Measurements from ENCODE around the gene RBMXL3. TPM values are rescaled to one million over a fixed set of nuclear protein-coding genes. Genes with fewer than 3 reads are reported as not detected.
"Not testable (repeated sequence)": the region's sequence is repeated elsewhere in the genome, so short reads cannot be mapped to it uniquely, and the experiment has no call there.

The RBMXL3 gene
- polyA plus RNA-seq, 1 of the 3 experiments (the other 2 are of a cell fraction) = not detected

DNA sequence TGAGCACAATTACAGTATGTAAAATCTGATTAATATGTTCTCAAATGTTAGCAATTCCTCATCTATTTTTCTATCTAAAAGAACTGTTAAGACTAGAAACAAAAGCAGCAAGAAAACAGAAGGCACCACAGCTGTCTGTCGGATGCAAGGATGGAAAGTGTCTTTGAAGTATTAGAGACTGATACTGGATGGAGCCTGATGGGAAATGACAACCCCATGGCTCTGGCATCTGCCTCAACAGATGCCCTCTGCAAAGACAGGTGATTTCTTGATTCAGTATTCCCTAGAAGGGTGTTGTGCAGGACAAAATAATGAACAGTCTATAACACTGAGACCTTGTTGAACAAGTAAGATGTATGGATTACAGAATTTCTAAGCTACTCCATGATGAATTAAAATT lies 24.9 kb downstream of the RBMXL3 start:
- Histone ChIP-seq H3K9me2 (no peaks in the 10 kb centered on the region), H3K9ac (no peak overlapping the region), H3K36me3 (replicated peaks in 1 of 2; ENCODE audit: control insufficient read depth in 1 of 2, insufficient read depth in 2 of 2, low read length in 1 of 2) (no peaks in the 10 kb centered on the region), H3F3A (replicated peaks; ENCODE audit: insufficient read depth) (no peaks in the 10 kb centered on the region), H2AFZ (ENCODE audit: low read depth) (no peak overlapping the region), H3K4me2 (no peak overlapping the region), H3K27ac (ENCODE audit: low read depth in 2 of 2, low read length in 1 of 2) (no peak overlapping the region), H3K79me2 (ENCODE audit: insufficient read depth) (no peaks in the 10 kb centered on the region), H4K20me1 (ENCODE audit: insufficient read depth) (0 out of 2 replicates have a peak, but pooled peaks cover 9% of the 10 kb centered on the region), H3K27me3 (ENCODE audit: insufficient read depth) (no peaks in the 10 kb centered on the region), H3K4me3 (ENCODE audit: low read depth in 2 of 2, low read length in 1 of 2) (no peak overlapping the region), H3K9me3 (no peaks in the 10 kb centered on the region), H3K4me1 (ENCODE audit: control insufficient read depth in 1 of 2, insufficient read depth in 2 of 2, low read depth in 1 of 2, low read length in 1 of 2) (no peaks in the 10 kb centered on the region; a peak in 1 of 4 replicates)
- 46% methylated on average over 1 of the region's 1 CpG for WGBS (ENCODE audit: low lambda C conversion rate)
- ChIA-PET POLR2A (no interaction called here), CTCF (no interaction called here)
- TF ChIP-seq TEAD4 (IDR thresholded peaks at IDR 0.05; ENCODE audit: borderline replicate concordance, insufficient read depth) (no peak), TCF12 (IDR thresholded peaks at IDR 0.05) (no peak), GATA2 (CRISPR knock-in tag; IDR thresholded peaks at IDR 0.05) (no peak), RFX5 (IDR thresholded peaks at IDR 0.05; ENCODE audit: low read length) (no peak), TAF1 (IDR thresholded peaks at IDR 0.05; ENCODE audit: borderline replicate concordance, low read depth, low read length) (no peak)
- TF ChIP-seq, protein P1, sequence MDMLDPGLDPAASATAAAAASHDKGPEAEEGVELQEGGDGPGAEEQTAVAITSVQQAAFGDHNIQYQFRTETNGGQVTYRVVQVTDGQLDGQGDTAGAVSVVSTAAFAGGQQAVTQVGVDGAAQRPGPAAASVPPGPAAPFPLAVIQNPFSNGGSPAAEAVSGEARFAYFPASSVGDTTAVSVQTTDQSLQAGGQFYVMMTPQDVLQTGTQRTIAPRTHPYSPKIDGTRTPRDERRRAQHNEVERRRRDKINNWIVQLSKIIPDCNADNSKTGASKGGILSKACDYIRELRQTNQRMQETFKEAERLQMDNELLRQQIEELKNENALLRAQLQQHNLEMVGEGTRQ (IDR thresholded peaks at IDR 0.05; ENCODE audit: borderline replicate concordance, low read depth, low read length) = no peak
- no peak for DNase-seq

DNA sequence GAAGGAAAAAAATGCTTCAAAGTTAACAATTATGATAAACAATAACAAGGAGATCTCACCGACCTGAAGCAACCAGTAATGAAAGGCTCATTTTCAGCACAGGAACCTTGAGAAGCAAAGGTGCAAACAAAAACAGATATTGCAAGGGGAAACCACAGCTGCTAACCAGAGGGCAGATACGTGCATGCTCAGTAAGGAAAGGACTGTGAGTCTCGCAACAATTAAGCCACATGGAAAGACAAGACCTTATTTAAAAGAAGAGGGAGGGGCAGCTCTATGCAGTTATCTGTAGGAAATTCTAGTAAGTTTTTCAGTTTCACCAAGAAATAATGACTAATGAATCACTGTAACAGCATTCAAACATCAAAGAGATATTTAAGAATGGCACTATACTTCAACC lies 25.4 kb downstream of the RBMXL3 start:
- Histone ChIP-seq H3K9ac (no peak overlapping the region), H3K36me3 (replicated peaks in 1 of 2; ENCODE audit: control insufficient read depth in 1 of 2, insufficient read depth in 2 of 2, low read length in 1 of 2) (no peaks in the 10 kb centered on the region), H3K27me3 (ENCODE audit: insufficient read depth) (no peaks in the 10 kb centered on the region), H3K4me1 (ENCODE audit: control insufficient read depth in 1 of 2, insufficient read depth in 2 of 2, low read depth in 1 of 2, low read length in 1 of 2) (no peaks in the 10 kb centered on the region; a peak in 1 of 4 replicates), H3K79me2 (ENCODE audit: insufficient read depth) (no peaks in the 10 kb centered on the region; the same call in 1 of the 2 replicates), H3K4me2 (no peak overlapping the region), H4K20me1 (ENCODE audit: insufficient read depth) (0 out of 2 replicates have a peak, but pooled peaks cover 9% of the 10 kb centered on the region), H3K27ac (ENCODE audit: low read depth in 2 of 2, low read length in 1 of 2) (no peak overlapping the region), H3K9me3 (no peaks in the 10 kb centered on the region), H2AFZ (ENCODE audit: low read depth) (no peak overlapping the region), H3K4me3 (ENCODE audit: low read depth in 2 of 2, low read length in 1 of 2) (no peak overlapping the region), H3F3A (replicated peaks; ENCODE audit: insufficient read depth) (no peaks in the 10 kb centered on the region), H3K9me2 (no peaks in the 10 kb centered on the region)
- WGBS (ENCODE audit: low lambda C conversion rate) = 44% methylated on average over 3 of the region's 3 CpGs
- DNase-seq = no peak
- TF ChIP-seq, protein P2, sequence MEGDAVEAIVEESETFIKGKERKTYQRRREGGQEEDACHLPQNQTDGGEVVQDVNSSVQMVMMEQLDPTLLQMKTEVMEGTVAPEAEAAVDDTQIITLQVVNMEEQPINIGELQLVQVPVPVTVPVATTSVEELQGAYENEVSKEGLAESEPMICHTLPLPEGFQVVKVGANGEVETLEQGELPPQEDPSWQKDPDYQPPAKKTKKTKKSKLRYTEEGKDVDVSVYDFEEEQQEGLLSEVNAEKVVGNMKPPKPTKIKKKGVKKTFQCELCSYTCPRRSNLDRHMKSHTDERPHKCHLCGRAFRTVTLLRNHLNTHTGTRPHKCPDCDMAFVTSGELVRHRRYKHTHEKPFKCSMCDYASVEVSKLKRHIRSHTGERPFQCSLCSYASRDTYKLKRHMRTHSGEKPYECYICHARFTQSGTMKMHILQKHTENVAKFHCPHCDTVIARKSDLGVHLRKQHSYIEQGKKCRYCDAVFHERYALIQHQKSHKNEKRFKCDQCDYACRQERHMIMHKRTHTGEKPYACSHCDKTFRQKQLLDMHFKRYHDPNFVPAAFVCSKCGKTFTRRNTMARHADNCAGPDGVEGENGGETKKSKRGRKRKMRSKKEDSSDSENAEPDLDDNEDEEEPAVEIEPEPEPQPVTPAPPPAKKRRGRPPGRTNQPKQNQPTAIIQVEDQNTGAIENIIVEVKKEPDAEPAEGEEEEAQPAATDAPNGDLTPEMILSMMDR (IDR thresholded peaks at IDR 0.05) = no peak
- TF ChIP-seq, protein P3, sequence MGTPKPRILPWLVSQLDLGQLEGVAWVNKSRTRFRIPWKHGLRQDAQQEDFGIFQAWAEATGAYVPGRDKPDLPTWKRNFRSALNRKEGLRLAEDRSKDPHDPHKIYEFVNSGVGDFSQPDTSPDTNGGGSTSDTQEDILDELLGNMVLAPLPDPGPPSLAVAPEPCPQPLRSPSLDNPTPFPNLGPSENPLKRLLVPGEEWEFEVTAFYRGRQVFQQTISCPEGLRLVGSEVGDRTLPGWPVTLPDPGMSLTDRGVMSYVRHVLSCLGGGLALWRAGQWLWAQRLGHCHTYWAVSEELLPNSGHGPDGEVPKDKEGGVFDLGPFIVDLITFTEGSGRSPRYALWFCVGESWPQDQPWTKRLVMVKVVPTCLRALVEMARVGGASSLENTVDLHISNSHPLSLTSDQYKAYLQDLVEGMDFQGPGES (IDR thresholded peaks at IDR 0.05; ENCODE audit: low read depth, low read length) = no peak
- TF ChIP-seq RCOR1 (IDR thresholded peaks at IDR 0.05; ENCODE audit: low read length) (no peak), JUND (IDR thresholded peaks at IDR 0.05) (no peak), TCF12 (IDR thresholded peaks at IDR 0.05) (no peak), EP300 (IDR thresholded peaks at IDR 0.05; ENCODE audit: borderline replicate concordance in 1 of 2, low read depth in 1 of 2, low read length in 1 of 2) (no peak), RFX5 (IDR thresholded peaks at IDR 0.05; ENCODE audit: low read length) (no peak), YY1 (IDR thresholded peaks at IDR 0.05; ENCODE audit: low read depth) (no peak)
- TF ChIP-seq, protein P4, sequence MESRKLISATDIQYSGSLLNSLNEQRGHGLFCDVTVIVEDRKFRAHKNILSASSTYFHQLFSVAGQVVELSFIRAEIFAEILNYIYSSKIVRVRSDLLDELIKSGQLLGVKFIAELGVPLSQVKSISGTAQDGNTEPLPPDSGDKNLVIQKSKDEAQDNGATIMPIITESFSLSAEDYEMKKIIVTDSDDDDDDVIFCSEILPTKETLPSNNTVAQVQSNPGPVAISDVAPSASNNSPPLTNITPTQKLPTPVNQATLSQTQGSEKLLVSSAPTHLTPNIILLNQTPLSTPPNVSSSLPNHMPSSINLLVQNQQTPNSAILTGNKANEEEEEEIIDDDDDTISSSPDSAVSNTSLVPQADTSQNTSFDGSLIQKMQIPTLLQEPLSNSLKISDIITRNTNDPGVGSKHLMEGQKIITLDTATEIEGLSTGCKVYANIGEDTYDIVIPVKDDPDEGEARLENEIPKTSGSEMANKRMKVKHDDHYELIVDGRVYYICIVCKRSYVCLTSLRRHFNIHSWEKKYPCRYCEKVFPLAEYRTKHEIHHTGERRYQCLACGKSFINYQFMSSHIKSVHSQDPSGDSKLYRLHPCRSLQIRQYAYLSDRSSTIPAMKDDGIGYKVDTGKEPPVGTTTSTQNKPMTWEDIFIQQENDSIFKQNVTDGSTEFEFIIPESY (IDR thresholded peaks at IDR 0.05; ENCODE audit: borderline replicate concordance, low read depth) = no peak
- TF ChIP-seq, protein P1 (IDR thresholded peaks at IDR 0.05; ENCODE audit: borderline replicate concordance, low read depth, low read length) = no peak
- CTCF ChIA-PET = interaction anchor here (1.0 kb wide), 1 partner anchor 13 kb away, joined by 3 read pairs; no protein-coding TSS in a partner anchor
- POLR2A ChIA-PET = no interaction called here

DNA sequence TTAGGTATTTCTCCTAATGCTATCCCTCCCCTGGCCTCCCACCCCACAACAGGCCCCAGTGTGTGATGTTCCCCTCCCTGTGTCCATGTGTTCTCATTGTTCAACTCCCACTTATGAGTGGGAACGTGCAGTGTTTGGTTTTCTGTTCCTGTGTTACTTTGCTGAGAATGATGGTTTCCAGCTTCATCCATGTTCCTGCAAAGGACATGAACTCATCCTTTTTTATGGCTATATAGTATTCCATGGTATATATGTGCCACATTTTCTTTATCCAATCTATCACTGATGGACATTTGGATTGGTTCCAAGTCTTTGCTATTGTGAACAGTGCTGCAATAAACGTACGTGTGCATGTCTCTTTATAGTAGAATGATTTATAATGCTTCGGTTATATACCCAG lies 28.1 kb downstream of the RBMXL3 start:
- H3K27ac ChIP-seq (ENCODE audit: low read depth in 2 of 2, low read length in 1 of 2); H3K9me3 ChIP-seq; H3K4me1 ChIP-seq (ENCODE audit: control insufficient read depth in 1 of 2, insufficient read depth in 2 of 2, low read depth in 1 of 2, low read length in 1 of 2); POLR2A ChIA-PET; CTCF ChIA-PET; H3K36me3 ChIP-seq (replicated peaks in 1 of 2; ENCODE audit: control insufficient read depth in 1 of 2, insufficient read depth in 2 of 2, low read length in 1 of 2); H4K20me1 ChIP-seq (ENCODE audit: insufficient read depth); H3K4me3 ChIP-seq (ENCODE audit: low read depth in 2 of 2, low read length in 1 of 2); H3F3A ChIP-seq (replicated peaks; ENCODE audit: insufficient read depth); H3K4me2 ChIP-seq; H3K9me2 ChIP-seq; H3K9ac ChIP-seq; DNase-seq; H2AFZ ChIP-seq (ENCODE audit: low read depth); H3K79me2 ChIP-seq (ENCODE audit: insufficient read depth); H3K27me3 ChIP-seq (ENCODE audit: insufficient read depth): not testable (repeated sequence)
- WGBS (ENCODE audit: low lambda C conversion rate) = 54% methylated on average over 4 of the region's 4 CpGs

Data from SK-N-SH (cell line).